HG03571 (cell line): ENCODE results near the gene PSORS1C1.

Source experiments
- ATAC-seq: cut with Tn5 transposase; IDR thresholded peaks from one replicate; pipeline ENCODE4 v1.9.1; 2021; ENCODE audit not compliant: unreplicated experiment

Gene PSORS1C1

GRCh38 chr6:31125586-31126363 lies 11.2 kb downstream of the PSORS1C1 start:
- no peak for ATAC-seq

GRCh38 chr6:31126396-31127175 lies 12.0 kb downstream of the PSORS1C1 start:
- no peak for ATAC-seq

GRCh38 chr6:31128093-31128676 lies 13.6 kb downstream of the PSORS1C1 start:
- ATAC-seq: no peak

DNA sequence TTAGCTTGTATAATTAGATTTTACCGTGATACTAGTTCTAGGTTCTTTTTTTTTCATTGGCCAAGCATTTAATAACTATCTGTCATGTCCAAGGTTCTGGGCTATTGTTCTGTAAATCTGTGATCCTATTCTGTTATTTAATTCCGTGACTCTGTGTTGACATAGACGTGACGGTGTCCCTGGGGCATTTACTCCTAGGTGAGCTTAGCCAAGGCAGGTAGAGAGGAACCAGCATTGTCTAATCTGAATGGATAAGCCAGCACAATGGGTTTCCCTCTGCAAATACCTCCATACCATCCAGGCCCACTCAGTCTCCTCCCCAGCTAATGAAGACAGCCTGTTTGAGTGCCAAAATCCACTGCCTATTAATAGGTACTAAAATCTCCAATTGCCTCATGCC lies 14.5 kb downstream of the PSORS1C1 start:
- ATAC-seq: no peak

- ATAC-seq: no peak
Observed at GRCh38 chr6:31130751-31131150, 16.2 kb downstream of the PSORS1C1 start.

DNA sequence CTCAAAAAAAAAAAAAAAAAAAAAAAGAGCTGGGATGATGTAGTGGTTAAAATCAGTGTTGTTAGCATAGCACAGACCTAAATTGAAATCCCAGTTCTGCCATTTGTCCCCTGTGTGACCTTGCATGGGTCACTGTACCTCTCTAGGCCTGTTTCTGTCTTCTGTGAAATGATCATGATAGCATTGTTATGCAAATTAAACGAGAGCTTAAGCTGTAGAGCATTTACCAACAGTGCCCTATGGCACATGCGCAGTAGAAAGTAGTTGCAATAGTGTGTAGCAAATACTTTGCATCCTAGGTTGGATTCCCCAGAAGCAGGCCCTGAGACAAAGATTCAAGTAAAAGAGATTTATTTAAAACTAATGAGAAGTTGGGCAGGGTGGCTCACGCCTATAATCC lies 17.0 kb downstream of the PSORS1C1 start:
- no peak for ATAC-seq

- no peak for ATAC-seq
Observed at GRCh38 chr6:31132806-31133205, 18.2 kb downstream of the PSORS1C1 start.

GRCh38 chr6:31135710-31136109 lies 21.1 kb downstream of the PSORS1C1 start:
- ATAC-seq: no peak

GRCh38 chr6:31138982-31139381 lies 24.4 kb downstream of the PSORS1C1 start, which contains the start of gene PSORS1C2:
PSORS1C2 (minus strand) TSS chr6:31139066; CDS start chr6:31139026, 40 bp downstream.
- no peak for ATAC-seq

DNA sequence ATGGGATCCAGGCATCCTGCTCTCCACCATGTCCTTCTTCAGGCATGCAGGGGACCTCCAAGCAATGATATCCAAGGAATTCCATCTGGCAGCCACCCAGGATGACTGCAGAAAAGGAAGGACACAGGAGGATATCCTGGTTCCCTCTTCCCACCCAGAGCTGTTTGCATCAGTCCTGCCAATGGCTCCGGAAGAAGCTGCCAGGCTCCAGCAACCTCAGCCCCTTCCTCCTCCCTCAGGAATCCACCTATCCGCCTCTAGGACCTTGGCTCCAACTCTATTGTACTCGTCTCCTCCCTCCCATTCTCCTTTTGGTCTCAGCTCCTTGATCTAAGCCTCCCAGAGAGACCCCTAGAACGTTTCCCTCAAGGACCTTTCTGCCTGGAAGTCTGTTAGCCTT lies 25.0 kb downstream of the PSORS1C1 start:
- ATAC-seq: no peak

- ATAC-seq: no peak
Observed at GRCh38 chr6:31140643-31141042, 26.0 kb downstream of the PSORS1C1 start.

- ATAC-seq: no peak
Observed at GRCh38 chr6:31142361-31142761, 27.8 kb downstream of the PSORS1C1 start.

DNA sequence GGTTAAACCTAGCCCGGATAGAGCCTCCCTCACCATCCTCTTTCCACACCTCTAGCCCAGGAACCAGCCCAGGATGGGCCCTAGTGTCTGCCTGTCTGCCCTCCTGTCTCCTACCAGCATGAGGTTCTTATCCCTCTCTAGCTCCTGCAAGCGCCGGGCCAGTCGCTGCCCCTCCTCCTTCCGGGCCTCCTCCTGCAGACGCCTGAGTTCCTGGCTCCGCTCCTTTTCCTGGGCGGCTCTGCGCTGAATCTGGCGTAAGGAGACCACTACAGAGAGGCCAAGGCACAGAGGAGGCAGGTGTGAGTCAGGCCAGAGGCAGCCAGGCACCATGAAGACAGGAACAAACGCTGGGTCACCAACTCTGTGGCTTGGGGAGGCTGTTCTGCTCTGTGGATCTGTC lies 28.5 kb downstream of the PSORS1C1 start:
- no peak for ATAC-seq

GRCh38 chr6:31144296-31144969 lies 29.8 kb downstream of the PSORS1C1 start:
- ATAC-seq: no peak

GRCh38 chr6:31144970-31145340 lies 30.4 kb downstream of the PSORS1C1 start:
- ATAC-seq: no peak

DNA sequence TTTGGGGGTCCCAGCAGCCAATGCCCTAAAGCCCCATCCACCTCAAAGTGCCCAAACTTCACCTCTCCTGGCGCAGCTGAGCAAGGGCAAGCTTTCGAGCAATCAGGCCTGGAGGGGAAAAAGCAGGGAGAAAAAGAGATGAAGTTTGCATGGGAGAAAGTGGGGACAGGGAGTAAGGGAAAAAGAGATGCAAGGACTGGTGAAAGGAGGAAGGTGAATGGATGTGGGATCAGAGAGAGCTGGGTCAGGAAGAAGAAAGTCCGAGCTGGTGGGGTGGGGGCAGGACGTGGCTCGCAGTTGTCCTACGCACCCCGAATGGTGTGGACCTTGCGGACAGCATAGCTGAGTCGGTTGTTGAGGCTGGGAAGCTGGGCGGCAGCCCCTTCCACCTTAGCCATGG lies 30.8 kb downstream of the PSORS1C1 start:
- no peak for ATAC-seq

DNA sequence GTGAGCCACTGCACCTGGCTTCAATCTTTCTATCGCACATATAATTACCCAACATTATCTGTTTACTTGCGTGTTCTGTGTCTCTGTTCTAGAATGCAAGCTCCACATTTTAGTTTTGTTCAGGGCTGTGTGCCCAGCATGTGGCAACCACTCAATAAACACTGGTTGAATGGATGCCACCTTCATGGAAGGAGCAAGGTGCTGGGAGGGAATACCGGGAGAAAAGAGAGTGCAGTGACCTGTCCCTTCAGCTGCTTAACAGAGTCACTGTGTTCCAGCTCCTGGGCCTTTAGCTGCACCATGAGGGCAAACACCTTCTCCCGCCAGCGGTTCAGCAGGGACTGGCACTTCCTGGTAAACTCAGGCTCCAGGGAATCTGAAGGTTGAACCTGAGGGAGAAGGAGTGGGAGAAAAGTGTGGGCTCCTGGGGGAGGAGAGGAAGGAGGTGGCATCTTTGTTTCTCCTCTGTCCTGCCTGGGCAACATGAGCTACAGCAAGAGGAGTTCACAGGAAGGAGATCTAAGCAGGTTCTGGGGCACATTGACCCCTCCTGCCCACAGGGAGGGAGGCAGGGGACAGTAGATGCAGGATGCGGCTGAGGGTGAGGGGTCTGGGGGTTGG lies 35.3 kb downstream of the PSORS1C1 start:
- ATAC-seq: no peak

- ATAC-seq: no peak
Observed at GRCh38 chr6:31152781-31153180, 38.2 kb downstream of the PSORS1C1 start.

DNA sequence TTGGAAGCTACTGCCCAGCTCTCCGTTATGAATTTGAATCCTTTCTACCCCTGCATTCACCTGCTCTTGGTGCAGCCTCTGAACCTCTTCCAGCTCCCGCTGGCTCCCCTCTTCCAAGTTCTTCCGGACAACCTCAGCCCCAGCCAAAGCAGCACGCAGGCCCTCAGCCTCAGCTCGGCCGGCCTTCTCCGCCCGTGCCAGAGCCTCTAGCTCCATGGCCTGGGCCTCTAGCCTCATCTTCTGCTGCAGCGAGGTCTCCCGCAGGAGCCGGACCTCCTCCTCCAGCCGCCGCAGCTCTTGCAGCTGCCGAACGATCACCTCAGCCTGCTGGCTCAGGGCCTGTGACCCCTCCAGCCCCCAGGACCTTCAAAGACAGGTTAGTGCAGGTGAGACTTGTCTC lies 39.8 kb downstream of the PSORS1C1 start:
- no peak for ATAC-seq

DNA sequence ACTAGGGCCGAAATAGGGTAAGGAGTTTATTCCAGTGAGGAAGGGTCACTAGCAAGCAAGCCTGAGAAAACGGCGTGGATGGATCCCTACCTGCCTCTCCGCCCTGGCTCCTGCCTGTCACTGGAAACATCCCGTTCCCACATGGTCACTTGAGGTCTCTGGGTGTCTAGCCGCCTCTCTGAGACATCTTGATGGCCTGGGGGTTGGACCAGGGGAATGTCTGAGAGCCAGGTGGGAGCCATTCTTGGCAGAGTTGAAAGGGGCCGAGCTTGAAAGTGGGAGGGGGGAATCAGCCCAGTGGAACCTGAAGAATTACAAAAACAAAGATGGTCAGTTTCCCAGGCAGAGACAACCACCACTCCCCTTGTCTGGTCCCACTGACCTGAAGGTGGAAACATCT lies 42.0 kb downstream of the PSORS1C1 start:
- ATAC-seq: no peak
